ENCODE measurements around the gene LTK. TPM values are rescaled to one million over a fixed set of nuclear protein-coding genes. Genes with fewer than 3 reads are reported as not detected.

The LTK gene
- 0.14 TPM in 1 of 2 replicates, not detected in the other for total RNA-seq (2014; rRNA removed; shearing (Covaris generic))
- polyA plus RNA-seq (2016; fragmentation: Nextera tagmentation; extraction: Ambion mirVana) = 0.40 TPM in 1 of 2 replicates, not detected in the other
- long read RNA-seq = 0 reads

- Mint-ChIP-seq H3K36me3 (ENCODE audit: low read depth) (peaks cover 15% of the 10 kb centered on the region; the same call in 2 of the 3 replicates), H3K27ac (no peak within 1 kb of the TSS), H3K27me3 (ENCODE audit: insufficient read depth, low read depth, poor library complexity) (peaks cover 57% of the 10 kb centered on the region), H3K4me3 (peak within 1 kb of the TSS; percentile 76), H3K4me1 (peaks cover 8% of the 10 kb centered on the region; the same call in 1 of the 3 replicates), H3K9me3 (no peaks in the 10 kb centered on the region)
- peaks cover 69% of the 10 kb centered on the region for H3K27me3 ChIP-seq (ENCODE audit: insufficient read depth)
- H3K4me3 ChIP-seq = peak within 1 kb of the TSS; percentile 62
- H3F3A ChIP-seq (replicated peaks; ENCODE audit: low read depth) = peaks cover 23% of the 10 kb centered on the region
- no peaks in the 10 kb centered on the region for H3K36me3 ChIP-seq (ENCODE audit: insufficient read depth)
- H3K4me2 ChIP-seq = peak within 1 kb of the TSS; percentile 93
- H2AFZ ChIP-seq = peak within 1 kb of the TSS; percentile 87
- TF ChIP-seq EZH2phosphoT487 (IDR thresholded peaks at IDR 0.05; ENCODE audit: unreplicated experiment) = no peak
- TF ChIP-seq ZNF331 (CRISPR knock-in tag; IDR thresholded peaks at IDR 0.05; ENCODE audit: low read depth) = no peak
- no peak for TF ChIP-seq REST (IDR thresholded peaks at IDR 0.05; ENCODE audit: unreplicated experiment)
- TF ChIP-seq NANOG (IDR thresholded peaks at IDR 0.05; ENCODE audit: borderline replicate concordance) = no peak
- H3K4me1 ChIP-seq (ENCODE audit: insufficient read depth) = 0 out of 2 replicates have a peak, but pooled peaks cover 10% of the 10 kb centered on the region
- ATAC-seq (peak; percentile 48), DNase-seq (ENCODE audit: low spot score) (peak; percentile 78)
- no peaks in the 10 kb centered on the region for H3K9me2 ChIP-seq (ENCODE audit: insufficient read depth)
- no peak within 1 kb of the TSS for H3K27ac ChIP-seq (ENCODE audit: low read depth)
- H3K79me2 ChIP-seq (replicated peaks; ENCODE audit: insufficient read depth) = no peaks in the 10 kb centered on the region
- no peaks in the 10 kb centered on the region; the same call in 1 of the 2 replicates for H4K20me1 ChIP-seq (replicated peaks; ENCODE audit: insufficient read depth)
Measured at GRCh38 chr15:41513506-41514227, at the start of gene LTK. Gene LTK (minus strand): TSS chr15:41513827. CDS start chr15:41513709, 118 bp downstream.

GRCh38 chr15:41562784-41563198 is 49.2 kb upstream of the LTK start:
- H3K27ac Mint-ChIP-seq = peak overlapping the region; percentile 88
- peaks cover 87% of the 10 kb centered on the region for H3K4me1 ChIP-seq (ENCODE audit: insufficient read depth)
- peaks cover 16% of the 10 kb centered on the region for H3F3A ChIP-seq (replicated peaks; ENCODE audit: low read depth)
- no peaks in the 10 kb centered on the region for H3K9me2 ChIP-seq (ENCODE audit: insufficient read depth)
- no peaks in the 10 kb centered on the region; the same call in 1 of the 2 replicates for H4K20me1 ChIP-seq (replicated peaks; ENCODE audit: insufficient read depth)
- H3K4me3 ChIP-seq = 0 out of 2 replicates have a peak overlapping the region, but pooled peaks have one; percentile 27
- peaks cover 4% of the 10 kb centered on the region; the same call in 1 of the 2 replicates for H3K27me3 ChIP-seq (ENCODE audit: insufficient read depth)
- peaks cover 2% of the 10 kb centered on the region; the same call in 1 of the 2 replicates for H3K36me3 ChIP-seq (ENCODE audit: insufficient read depth)
- H3K4me3 Mint-ChIP-seq = no peak overlapping the region; the same call in 2 of the 3 replicates
- ATAC-seq (no peak), DNase-seq (ENCODE audit: low spot score) (no peak)
- peaks cover 82% of the 10 kb centered on the region for H3K4me1 Mint-ChIP-seq
- peaks cover 17% of the 10 kb centered on the region for H3K79me2 ChIP-seq (replicated peaks; ENCODE audit: insufficient read depth)
- H3K9me3 Mint-ChIP-seq = no peaks in the 10 kb centered on the region; the same call in 2 of the 3 replicates
- H3K27me3 Mint-ChIP-seq (ENCODE audit: insufficient read depth, low read depth, poor library complexity) = peaks cover 31% of the 10 kb centered on the region
- peak overlapping the region; percentile 90 for H3K27ac ChIP-seq (ENCODE audit: low read depth)
- peak overlapping the region; percentile 71 for H3K4me2 ChIP-seq
- peaks cover 56% of the 10 kb centered on the region for H3K36me3 Mint-ChIP-seq (ENCODE audit: low read depth)
- H2AFZ ChIP-seq = no peak overlapping the region
- TF ChIP-seq EZH2 (IDR thresholded peaks at IDR 0.05; ENCODE audit: low read depth, unreplicated experiment) = no peak
- no peak for TF ChIP-seq STAT1 (IDR thresholded peaks at IDR 0.05; ENCODE audit: unreplicated experiment)
- TF ChIP-seq CTCF (conservative IDR thresholded peaks at IDR 0.05; ENCODE audit: low read depth in 2 of 2) = no peak
- no peak for TF ChIP-seq REST (IDR thresholded peaks at IDR 0.05; ENCODE audit: unreplicated experiment)
- no peak for TF ChIP-seq ZNF114 (CRISPR knock-in tag; IDR thresholded peaks at IDR 0.05)
- no peak for TF ChIP-seq EZH2phosphoT487 (IDR thresholded peaks at IDR 0.05; ENCODE audit: unreplicated experiment)
- no peak for TF ChIP-seq JUNB (IDR thresholded peaks at IDR 0.05; ENCODE audit: unreplicated experiment)
- no peak for TF ChIP-seq CREB1 (CRISPR knock-in tag; IDR thresholded peaks at IDR 0.05; ENCODE audit: low read depth)
- TF ChIP-seq NANOG (IDR thresholded peaks at IDR 0.05; ENCODE audit: borderline replicate concordance) = no peak
- no peak for TF ChIP-seq ETS1 (IDR thresholded peaks at IDR 0.05)
